Measurements from ENCODE around the gene COL19A1. TPM values are rescaled to one million over a fixed set of nuclear protein-coding genes. Genes with fewer than 3 reads are reported as not detected.

Gene COL19A1
- total and polyA plus RNA-seq, 2 of the 13 experiments (the other 11 are each of a cell fraction or from before 2014, with no cell fraction given) = not detected

GRCh38 chr6:70107852-70108629 is 241.7 kb downstream of the COL19A1 start:
- FAIRE-seq (no peak), ATAC-seq (no peak), DNase-seq (ENCODE audit: low spot score) (peak; percentile 19)
- ChIA-PET POLR2A (no interaction called here), CTCF (ENCODE audit: low intra/inter-chr PET ratio, low total read pairs) (interaction anchor here (0.8 to 1.3 kb wide), 2 partner anchors 1231 to 1470 kb away, joined by 3 to 4 read pairs; no protein-coding TSS in a partner anchor)
- no peak overlapping the region for H3K27ac ChIP-seq (ENCODE audit: extremely low read length, insufficient read depth, low read length)
- 8% methylated on average over 3 of the region's 3 CpGs for WGBS (ENCODE audit: low lambda C conversion rate)
- H3K4me2 ChIP-seq (ENCODE audit: low read depth, low read length) = no peak overlapping the region
- H3K4me1 ChIP-seq (ENCODE audit: insufficient read depth, low read length) = no peaks in the 10 kb centered on the region
- H3K9me3 ChIP-seq (ENCODE audit: low read length) = no peaks in the 10 kb centered on the region
- no peak overlapping the region for H2AFZ ChIP-seq (ENCODE audit: low read length)
- no peak overlapping the region for H3K4me3 ChIP-seq (replicated peaks in 1 of 3; ENCODE audit: insufficient read depth in 1 of 3, low read depth in 2 of 3, low read length in 3 of 3)
- no peaks in the 10 kb centered on the region for H4K20me1 ChIP-seq (ENCODE audit: insufficient read depth, low read length)
- in situ Hi-C loops (cut with HindIII; ENCODE audit: extremely low pct_ligation_motif_present, low pct_unique_long_range_greater_than_20kb) (loop anchor here (25.0 kb wide), 2 partner anchors 371 to 1471 kb away; partner anchors contain the start of gene ADGRB3), intact Hi-C loops (cut with micrococcal nuclease; ENCODE audit: unreplicated experiment) (loop anchor here (2.0 to 10.0 kb wide), 4 partner anchors 273 to 1471 kb away; partner anchors contain the start of gene ADGRB3)
- no peak overlapping the region for H3K9ac ChIP-seq (ENCODE audit: insufficient read depth, low read depth, low read length)
- no peaks in the 10 kb centered on the region for H3K36me3 ChIP-seq (replicated peaks in 1 of 2; ENCODE audit: control insufficient read depth in 1 of 2, insufficient read depth in 2 of 2, low read length in 2 of 2)
- no peaks in the 10 kb centered on the region; a peak in 1 of 5 replicates for H3K27me3 ChIP-seq (ENCODE audit: control insufficient read depth in 1 of 2, insufficient read depth in 2 of 2, low read length in 2 of 2)
- BruUV-seq (replicated peaks) = no TSS peak
- no peaks in the 10 kb centered on the region for H3K79me2 ChIP-seq (ENCODE audit: insufficient read depth, low read length)
- TF ChIP-seq ZNF10 (CRISPR knock-in tag; IDR thresholded peaks at IDR 0.05; ENCODE audit: borderline replicate concordance, low read depth) (no peak), SNAPC2 (CRISPR knock-in tag; IDR thresholded peaks at IDR 0.05) (no peak), ZBTB25 (CRISPR knock-in tag; IDR thresholded peaks at IDR 0.05) (no peak), PHF8 (CRISPR knock-in tag; IDR thresholded peaks at IDR 0.05) (no peak), NR2F2 (IDR thresholded peaks at IDR 0.05; ENCODE audit: borderline replicate concordance, low read depth) (no peak), SRSF4 (IDR thresholded peaks at IDR 0.05; ENCODE audit: low read depth, low read length, poor library complexity, severe bottlenecking) (no peak), ZNF691 (CRISPR knock-in tag; IDR thresholded peaks at IDR 0.05; ENCODE audit: borderline replicate concordance, low read depth) (no peak), MTA1 (CRISPR knock-in tag; IDR thresholded peaks at IDR 0.05; ENCODE audit: borderline replicate concordance) (no peak), ZNF850 (CRISPR knock-in tag; conservative IDR thresholded peaks at IDR 0.05) (no peak), HIVEP1 (CRISPR knock-in tag; IDR thresholded peaks at IDR 0.05) (no peak), ZNF574 (CRISPR knock-in tag; IDR thresholded peaks at IDR 0.05) (no peak), SMC3 (IDR thresholded peaks at IDR 0.05; ENCODE audit: low read length) (peak; percentile 41), AHR (CRISPR knock-in tag; IDR thresholded peaks at IDR 0.05) (no peak), ZNF788 (CRISPR knock-in tag; IDR thresholded peaks at IDR 0.05; ENCODE audit: borderline replicate concordance) (no peak), STAG1 (CRISPR knock-in tag; IDR thresholded peaks at IDR 0.05) (peak; percentile 75), CTCF (CRISPR knock-in tag; IDR thresholded peaks at IDR 0.05) (peak; percentile 62)
